Neuronal stem cell (in vitro differentiated cells): ENCODE results near the gene PSMC4. TPM values are rescaled to one million over a fixed set of nuclear protein-coding genes. Genes with fewer than 3 reads are reported as not detected.
A peak's percentile ranks its signal among the peaks of the same experiment; 100 is the strongest.

ENCODE experiments used
- DNase-seq: peaks from one replicate; pipeline ENCODE4 v3.0.0-alpha.2; 2013; ENCODE audit warnings: low spot score
- H2AFZ ChIP-seq: one replicate; pipeline ENCODE4 v1.6.1; 2013; ENCODE audit warnings: mild to moderate bottlenecking, low read length, inconsistent platforms
- H2AK5ac ChIP-seq: 2 replicates; pipeline ENCODE4 v1.6.1; 2013; ENCODE audit warnings: low read depth, mild to moderate bottlenecking, inconsistent platforms, low read length, moderate library complexity, mixed read lengths
- H2BK120ac ChIP-seq: 2 replicates; pipeline ENCODE4 v1.6.1; 2013; ENCODE audit warnings: low read depth, mild to moderate bottlenecking, inconsistent platforms, low read length, moderate library complexity, mixed read lengths
- H2BK12ac ChIP-seq: one replicate; pipeline ENCODE4 v1.6.1; 2013; ENCODE audit warnings: low read length, inconsistent platforms
- H2BK15ac ChIP-seq: 2 replicates; pipeline ENCODE4 v1.6.1; 2013; ENCODE audit warnings: mild to moderate bottlenecking, low read length, inconsistent platforms, mixed read lengths
- H2BK5ac ChIP-seq: one replicate; pipeline ENCODE4 v1.6.1; 2013; ENCODE audit warnings: inconsistent platforms, mild to moderate bottlenecking, low read length, moderate library complexity
- H3K14ac ChIP-seq: one replicate; pipeline ENCODE4 v1.6.1; 2013; ENCODE audit warnings: low read length, inconsistent platforms
- H3K18ac ChIP-seq: 2 replicates; pipeline ENCODE4 v1.6.1; 2013; ENCODE audit warnings: low read length, inconsistent platforms
- H3K23ac ChIP-seq: 2 replicates; pipeline ENCODE4 v1.6.1; 2013; ENCODE audit warnings: low read depth, mild to moderate bottlenecking, mixed read lengths, low read length, inconsistent platforms; ENCODE audit not compliant: poor library complexity
- H3K27ac ChIP-seq: replicated peaks from 3 replicates; pipeline ENCODE4 v1.5.1; 2013; ENCODE audit warnings: low read length, inconsistent platforms
- H3K27me3 ChIP-seq, 3 experiments: 2 replicates each; pipeline ENCODE4 v1.6.1; 2013; ENCODE audit warnings: low read length in 3 of 3, mild to moderate bottlenecking in 2 of 3, inconsistent platforms in 1 of 3, low read depth in 1 of 3, mixed read lengths in 1 of 3, moderate library complexity in 1 of 3; ENCODE audit not compliant: control insufficient read depth in 3 of 3, insufficient read depth in 3 of 3
- H3K36me3 ChIP-seq, 2 donors: replicated peaks in 1 of 2; 2 replicates each; pipeline ENCODE4 v1.6.1; 2013; ENCODE audit warnings: low read length in 2 of 2; ENCODE audit not compliant: control insufficient read depth in 2 of 2, insufficient read depth in 2 of 2
- H3K4ac ChIP-seq: 2 replicates; pipeline ENCODE4 v1.6.1; 2013; ENCODE audit warnings: inconsistent platforms, mild to moderate bottlenecking, low read length, moderate library complexity
- H3K4me1 ChIP-seq, 2 donors: 1 replicate in 1 of 2; 2 replicates in 1 of 2; pipeline ENCODE4 v1.6.1; 2013; ENCODE audit warnings: low read length in 2 of 2, low read depth in 1 of 2; ENCODE audit not compliant: control insufficient read depth in 2 of 2, insufficient read depth in 1 of 2
- H3K4me2 ChIP-seq: one replicate; pipeline ENCODE4 v1.6.1; 2013; ENCODE audit warnings: mild to moderate bottlenecking, low read length, inconsistent platforms; ENCODE audit not compliant: insufficient read depth, poor library complexity, severe bottlenecking
- H3K4me3 ChIP-seq, 2 donors: 2 replicates each; pipeline ENCODE4 v1.5.1; 2013; ENCODE audit warnings: low read length in 2 of 2, mild to moderate bottlenecking in 2 of 2, inconsistent platforms in 1 of 2, moderate library complexity in 1 of 2
- H3K79me1 ChIP-seq: one replicate; pipeline ENCODE4 v1.6.1; 2013; ENCODE audit warnings: low read depth, mild to moderate bottlenecking, inconsistent platforms, low read length, moderate library complexity
- H3K9ac ChIP-seq: one replicate; pipeline ENCODE4 v1.6.1; 2013; ENCODE audit warnings: mild to moderate bottlenecking, low read depth, low read length, inconsistent platforms; ENCODE audit not compliant: poor library complexity
- H3K9me3 ChIP-seq, 2 donors: replicated peaks in 1 of 2; 2 replicates each; pipeline versions ENCODE3 to v1.6.1; 2013; ENCODE audit warnings: low read length in 2 of 2, mild to moderate bottlenecking in 2 of 2, inconsistent platforms in 1 of 2, low read depth in 1 of 2, mixed read lengths in 1 of 2, moderate library complexity in 1 of 2; ENCODE audit not compliant: control insufficient read depth in 2 of 2, insufficient read depth in 1 of 2
- H4K8ac ChIP-seq: one replicate; pipeline ENCODE4 v1.6.1; 2013; ENCODE audit warnings: low read depth, mild to moderate bottlenecking, inconsistent platforms, low read length, moderate library complexity
- H4K91ac ChIP-seq: one replicate; pipeline ENCODE4 v1.6.1; 2013; ENCODE audit warnings: low read length, low read depth, mild to moderate bottlenecking, inconsistent platforms; ENCODE audit not compliant: poor library complexity
- WGBS, 2 donors: extraction: QIAGEN DNeasy Blood & Tissue Kit; methylation state at CpG; one replicate each; pipeline ENCODE4 v1.1.7; 2013; ENCODE audit warnings: missing lambda C conversion rate in 2 of 2, mixed read lengths in 1 of 2; ENCODE audit not compliant: insufficient read length in 2 of 2, insufficient replicate concordance in 1 of 2; ENCODE audit errors: extremely low coverage in 2 of 2; 5-methylcytosine and 5-hydroxymethylcytosine counted together
- polyA plus RNA-seq, 2 experiments: library from polyadenylated mRNA; stranded (reverse); fragments of 200-250 nt; gene quantifications; one replicate each; pipeline ENCODE4 v1.2.3, GENCODE V29; 2013

The PSMC4 gene
- polyA plus RNA-seq (2013, experiment 1 of 2) = 53.0 TPM
- 55.0 TPM for polyA plus RNA-seq (2013, experiment 2 of 2)

DNA sequence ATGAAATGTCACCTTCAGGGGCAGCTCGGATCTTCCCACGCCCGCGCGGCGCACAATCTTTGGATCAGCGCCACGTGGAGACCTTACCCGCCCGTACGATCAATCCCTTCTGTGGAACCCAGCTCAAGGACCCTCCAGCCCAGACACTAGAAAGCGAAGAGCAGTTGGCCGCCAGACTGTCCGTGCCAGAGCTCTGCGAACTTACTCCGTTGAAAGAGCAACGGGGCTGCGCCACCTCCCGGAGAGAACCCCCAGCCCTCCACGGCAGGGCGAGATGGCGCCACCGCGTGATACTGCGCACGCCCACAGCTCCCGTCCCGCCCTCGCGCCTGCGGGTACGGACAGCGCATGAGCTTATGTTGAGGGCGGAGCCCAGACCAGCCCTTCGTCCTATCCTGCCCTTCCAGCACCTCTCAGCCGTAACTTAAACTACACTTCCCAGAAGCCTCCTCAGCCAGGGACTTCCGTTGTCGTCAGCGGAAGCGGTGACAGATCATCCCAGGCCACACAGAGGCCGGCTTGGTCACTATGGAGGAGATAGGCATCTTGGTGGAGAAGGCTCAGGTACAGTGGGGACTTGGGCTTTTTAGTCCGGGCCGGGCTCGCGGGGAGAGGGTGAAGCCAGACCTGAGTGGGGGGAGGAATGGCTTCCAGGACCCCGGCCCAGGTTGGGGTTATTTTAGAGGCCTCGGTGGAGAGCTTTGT lies at the start of gene PSMC4:
PSMC4 (plus strand) TSS at position 491 of the 705 bp plus-strand sequence; CDS start at position 529, 38 bp downstream.
- Histone ChIP-seq H3K4me1 (peaks cover 5 to 8% of the 10 kb centered on the region in 2 donors), H4K91ac (no peak within 1 kb of the TSS), H3K23ac (peak within 1 kb of the TSS; percentile 94), H2BK120ac (peak within 1 kb of the TSS; percentile 16), H2AK5ac (peak within 1 kb of the TSS; percentile 53), H3K4me2 (peak within 1 kb of the TSS; percentile 72), H3K9me3 (no peaks in the 10 kb centered on the region), H4K8ac (no peak within 1 kb of the TSS), H3K79me1 (peaks cover 13% of the 10 kb centered on the region), H2BK15ac (peak within 1 kb of the TSS; percentile 20), H2AFZ (peak within 1 kb of the TSS; percentile 88), H3K18ac (peak within 1 kb of the TSS; percentile 84), H2BK5ac (no peak within 1 kb of the TSS), H3K4ac (no peak within 1 kb of the TSS), H3K9ac (peak within 1 kb of the TSS; percentile 96), H3K14ac (no peak within 1 kb of the TSS), H3K4me3 (peak within 1 kb of the TSS; percentile 72 to 92), H3K36me3 (peaks cover 25 to 38% of the 10 kb centered on the region in 2 donors), H3K27me3 (no peaks in the 10 kb centered on the region), H3K27ac (peak within 1 kb of the TSS; percentile 66), H2BK12ac (no peak within 1 kb of the TSS)
- DNase-seq = peak; percentile 96
- no CpG with 5 or more reads among the region's 47 CpGs for WGBS, 2 donors

DNA sequence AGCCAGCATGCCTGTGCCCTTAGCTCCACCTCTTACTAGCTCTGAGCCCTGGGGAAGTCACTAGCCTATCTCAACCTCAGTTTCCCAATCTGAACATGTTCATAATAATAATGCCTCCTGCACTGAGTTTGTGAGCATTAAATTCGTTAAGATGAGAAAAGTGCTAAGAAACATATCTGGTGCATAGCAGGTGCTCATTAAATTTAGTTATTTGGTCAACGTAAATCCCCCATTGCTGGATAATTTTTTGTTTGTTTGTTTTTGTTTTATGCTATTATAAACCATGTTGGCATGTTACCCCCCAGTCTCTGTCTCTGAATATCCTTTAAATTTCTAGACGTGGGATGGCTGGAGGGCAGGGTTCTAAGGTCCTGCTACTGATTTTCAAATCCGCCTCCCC lies 47.1 kb upstream of the PSMC4 start:
- no peak overlapping the region for H3K4ac ChIP-seq
- no peaks in the 10 kb centered on the region for H3K4me1 ChIP-seq
- DNase-seq = no peak
- H2AK5ac ChIP-seq = peak overlapping the region; percentile 92
- peak overlapping the region in 1 of 2 donors; percentile 57 for H3K4me3 ChIP-seq
- H2AFZ ChIP-seq = no peak overlapping the region
- no peaks in the 10 kb centered on the region for H3K9me3 ChIP-seq
- no peak overlapping the region for H4K91ac ChIP-seq
- H3K4me2 ChIP-seq = no peak overlapping the region
- no peak overlapping the region for H3K9ac ChIP-seq
- H3K27ac ChIP-seq = no peak overlapping the region
- WGBS, 2 donors = no CpG with 5 or more reads among the region's 4 CpGs
- H3K79me1 ChIP-seq = peaks cover 2% of the 10 kb centered on the region
- peak overlapping the region; percentile 74 for H3K18ac ChIP-seq
- no peak overlapping the region for H3K23ac ChIP-seq
- H2BK12ac ChIP-seq = no peak overlapping the region
- H2BK15ac ChIP-seq = no peak overlapping the region
- H4K8ac ChIP-seq = peak overlapping the region; percentile 76
- H3K14ac ChIP-seq = no peak overlapping the region
- H2BK5ac ChIP-seq = no peak overlapping the region
- no peak overlapping the region for H2BK120ac ChIP-seq
- H3K27me3 ChIP-seq = no peaks in the 10 kb centered on the region
- H3K36me3 ChIP-seq = no peaks in the 10 kb centered on the region

DNA sequence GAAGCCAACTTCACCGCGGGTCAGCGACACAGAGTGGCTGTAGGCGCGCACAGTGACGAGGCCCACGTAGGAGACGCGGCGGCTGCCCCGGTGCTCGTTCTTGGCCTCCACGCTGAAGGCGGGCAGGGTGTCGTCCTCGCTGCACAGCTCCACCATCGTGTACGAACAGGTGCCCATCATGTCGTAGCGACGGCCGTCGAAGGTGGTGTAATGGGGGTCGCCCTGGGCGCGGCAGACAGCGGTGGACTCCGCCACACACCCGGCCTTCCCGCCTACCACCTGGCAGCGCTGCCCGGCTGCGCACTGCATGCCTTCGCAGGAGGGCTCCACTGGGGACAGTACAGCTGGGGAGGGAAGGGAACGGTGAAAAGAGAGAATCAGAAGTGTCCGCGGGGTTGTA lies 46.6 kb upstream of the PSMC4 start:
- Histone ChIP-seq H3K18ac (peak overlapping the region; percentile 74), H3K27me3 (no peaks in the 10 kb centered on the region)

DNA sequence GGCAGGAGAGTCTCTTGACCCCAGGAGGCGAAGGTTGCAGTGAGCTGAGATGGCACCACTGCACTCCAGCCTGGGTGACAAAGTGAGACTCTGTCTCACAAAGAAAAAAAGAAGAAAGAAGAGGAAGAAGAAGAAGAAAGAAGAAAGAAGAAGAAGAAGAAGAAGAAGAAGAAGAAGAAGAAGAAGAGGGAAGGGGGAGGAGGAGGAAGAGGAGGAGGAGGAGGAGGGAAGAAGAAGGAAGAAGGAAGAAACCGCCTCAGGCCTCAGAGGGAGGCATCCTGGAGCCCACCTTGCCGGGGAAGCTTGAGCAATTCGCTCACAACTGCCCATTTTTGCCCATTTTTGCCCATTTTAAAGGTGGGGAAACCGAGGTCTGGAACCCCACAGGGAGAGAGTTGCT lies 46.0 kb upstream of the PSMC4 start:
- no peak overlapping the region for H2BK5ac ChIP-seq
- no peak overlapping the region for H3K18ac ChIP-seq
- H3K36me3 ChIP-seq = no peaks in the 10 kb centered on the region
- no peak overlapping the region for H4K8ac ChIP-seq
- DNase-seq = no peak
- no peak overlapping the region for H3K14ac ChIP-seq
- no peak overlapping the region for H2AK5ac ChIP-seq
- H3K4me2 ChIP-seq = no peak overlapping the region
- H3K79me1 ChIP-seq = peaks cover 2% of the 10 kb centered on the region
- H2BK120ac ChIP-seq = no peak overlapping the region
- no peak overlapping the region for H4K91ac ChIP-seq
- no peak overlapping the region for H3K4ac ChIP-seq
- H3K23ac ChIP-seq = no peak overlapping the region
- no peak overlapping the region for H2BK15ac ChIP-seq
- H3K27ac ChIP-seq = no peak overlapping the region
- H2AFZ ChIP-seq = no peak overlapping the region
- no CpG with 5 or more reads among the region's 5 CpGs for WGBS, 2 donors
- no peak overlapping the region for H3K4me3 ChIP-seq
- H3K9me3 ChIP-seq = no peaks in the 10 kb centered on the region
- H2BK12ac ChIP-seq = no peak overlapping the region
- no peaks in the 10 kb centered on the region for H3K4me1 ChIP-seq
- no peak overlapping the region for H3K9ac ChIP-seq
- H3K27me3 ChIP-seq = no peaks in the 10 kb centered on the region

More for the DNA sequence above, 46.6 kb upstream of the PSMC4 start:
- peak overlapping the region; percentile 30 for H2BK12ac ChIP-seq
- H3K36me3 ChIP-seq = no peaks in the 10 kb centered on the region
- H4K91ac ChIP-seq = no peak overlapping the region
- no peaks in the 10 kb centered on the region for H3K4me1 ChIP-seq
- no peak overlapping the region for H3K27ac ChIP-seq
- H3K4me3 ChIP-seq = peak overlapping the region in 1 of 2 donors; percentile 57
- H2BK5ac ChIP-seq = no peak overlapping the region
- peak overlapping the region; percentile 58 for H2BK15ac ChIP-seq
- no peak for DNase-seq
- peak overlapping the region; percentile 66 for H3K4ac ChIP-seq
- no peaks in the 10 kb centered on the region for H3K9me3 ChIP-seq
- H4K8ac ChIP-seq = peak overlapping the region; percentile 76
- H2AFZ ChIP-seq = no peak overlapping the region
- peak overlapping the region; percentile 50 for H3K9ac ChIP-seq
- H3K14ac ChIP-seq = no peak overlapping the region
- WGBS, 2 donors = no CpG with 5 or more reads among the region's 37 CpGs
- H3K79me1 ChIP-seq = peaks cover 2% of the 10 kb centered on the region
- H2BK120ac ChIP-seq = no peak overlapping the region
- peak overlapping the region; percentile 73 for H3K23ac ChIP-seq
- H3K4me2 ChIP-seq = no peak overlapping the region
- H2AK5ac ChIP-seq = peak overlapping the region; percentile 92
